OCI-LY7 (cell line): ENCODE measurements around the gene SETBP1. TPM values are rescaled to one million over a fixed set of nuclear protein-coding genes. Genes with fewer than 3 reads are reported as not detected.

Experiments used
- BruUV-seq: library from RNA; stranded (reverse); fragments of 400-500 nt; replicated peaks from 2 replicates; lab custom pipeline; 2021; lab: Mats Ljungman, UMichigan
- CTCF ChIA-PET: fragments of 300-600 bp; sonication (Branson Sonifier 250); formaldehyde crosslinking; loops from one replicate; lab custom pipeline; 2022; ENCODE audit warnings: antibody characterized with exemption; ENCODE audit not compliant: unreplicated experiment; lab: Charles Lee
- POLR2A ChIA-PET: fragments of 300-600 bp; sonication (Branson Sonifier 250); formaldehyde crosslinking; loops from one replicate; lab custom pipeline; 2022; ENCODE audit warnings: antibody characterized with exemption; lab: Charles Lee
- DNase-seq: peaks from one replicate; pipeline ENCODE4 v3.0.0-alpha.2; 2015; ENCODE audit warnings: low spot score
- H2AFZ ChIP-seq: fragments of 200-600 bp; sonication (generic), shearing (Covaris generic); 2 replicates; pipeline ENCODE4 v1.6.1; 2014; ENCODE audit warnings: mild to moderate bottlenecking, antibody characterized with exemption, low read length, moderate library complexity
- H3K27ac ChIP-seq: fragments of 200-600 bp; sonication (generic); 2 replicates; pipeline ENCODE4 v1.5.1; 2014; ENCODE audit warnings: mixed run types, low read depth, mild to moderate bottlenecking, moderate library complexity, low read length, inconsistent platforms; ENCODE audit not compliant: poor library complexity, severe bottlenecking
- H3K36me3 ChIP-seq: fragments of 200-600 bp; sonication (generic); 2 replicates; pipeline ENCODE4 v1.6.1; 2014; ENCODE audit warnings: mild to moderate bottlenecking, antibody characterized with exemption, low read length, moderate library complexity, mixed read lengths; ENCODE audit not compliant: insufficient read depth
- H3K4me1 ChIP-seq: fragments of 200-600 bp; sonication (generic); 2 replicates; pipeline ENCODE4 v1.5.1; 2014; ENCODE audit warnings: mild to moderate bottlenecking, low read length; ENCODE audit not compliant: insufficient read depth, poor library complexity, severe bottlenecking
- H3K4me2 ChIP-seq: fragments of 200-600 bp; sonication (generic); 2 replicates; pipeline ENCODE4 v1.6.1; 2014; ENCODE audit warnings: mild to moderate bottlenecking, low read length
- H3K4me3 ChIP-seq: fragments of 200-600 bp; sonication (generic); 2 replicates; pipeline ENCODE4 v1.5.1; 2014; ENCODE audit warnings: mild to moderate bottlenecking, low read depth, low read length; ENCODE audit not compliant: poor library complexity, severe bottlenecking
- H3K79me2 ChIP-seq: fragments of 200-600 bp; sonication (generic); 2 replicates; pipeline ENCODE4 v1.6.1; 2016; ENCODE audit warnings: low read depth, mild to moderate bottlenecking, low read length, moderate library complexity, mixed read lengths; ENCODE audit not compliant: insufficient read depth
- H3K9me2 ChIP-seq: fragments of 200-600 bp; sonication (generic); 2 replicates; pipeline ENCODE4 v1.6.1; 2016; ENCODE audit warnings: mild to moderate bottlenecking, low read length, mixed read lengths; ENCODE audit not compliant: insufficient read depth
- H3K9me3 ChIP-seq: fragments of 200-600 bp; sonication (generic); 2 replicates; pipeline ENCODE4 v1.6.1; 2014; ENCODE audit warnings: mild to moderate bottlenecking, mixed run types, low read length, mixed read lengths
- H4K20me1 ChIP-seq: fragments of 200-600 bp; sonication (generic); 2 replicates; pipeline ENCODE4 v1.6.1; 2014; ENCODE audit warnings: mild to moderate bottlenecking, antibody characterized with exemption, low read length, moderate library complexity, mixed read lengths; ENCODE audit not compliant: insufficient read depth
- CTCF ChIP-seq: fragments of 200-600 bp; sonication (generic); conservative IDR thresholded peaks from 2 replicates; pipeline ENCODE4 v1.5.1; 2014; ENCODE audit warnings: mild to moderate bottlenecking, antibody characterized with exemption, low read length, moderate library complexity, mixed read lengths
- EZH2phosphoT487 ChIP-seq: fragments of 200-600 bp; sonication (generic); IDR thresholded peaks from 2 replicates; pipeline ENCODE4 v1.6.1; 2018; ENCODE audit warnings: low read depth, borderline replicate concordance, mild to moderate bottlenecking, mixed run types, antibody characterized with exemption, low read length, moderate library complexity, mixed read lengths
- intact Hi-C: fragments of 100-400 bp; cut with micrococcal nuclease; formaldehyde crosslinking; loops from one replicate; pipeline ENCODE4 v1.10.0; 2022; ENCODE audit not compliant: unreplicated experiment
- total RNA-seq, 2 experiments: library from RNA; depleted of rRNA in 1 of 2; stranded (reverse); fragments of >200 nt in 1 of 2; shearing (Covaris generic) in 1 of 2; gene quantifications; 2 replicates each; pipeline ENCODE4 v1.2.3, GENCODE V29; 2014 to 2022

The SETBP1 gene
- total RNA-seq, 2 experiments from 2014 or later: 2.6 to 9.1 TPM

- no peak overlapping the region for H2AFZ ChIP-seq
- TF ChIP-seq EZH2phosphoT487 (no peak), CTCF (no peak)
- H3K79me2 ChIP-seq: no peaks in the 10 kb centered on the region
- BruUV-seq: no TSS peak
- H3K9me2 ChIP-seq: no peaks in the 10 kb centered on the region
- H3K4me1 ChIP-seq: no peaks in the 10 kb centered on the region
- no peak overlapping the region for H3K27ac ChIP-seq
- no peaks in the 10 kb centered on the region for H3K9me3 ChIP-seq
- no peak for DNase-seq
- no peak overlapping the region for H3K4me2 ChIP-seq
- POLR2A ChIA-PET: interaction anchor here (1.0 kb wide), 1 partner anchor 98 kb away, joined by 3 read pairs; no protein-coding TSS in a partner anchor
- no peak overlapping the region for H3K4me3 ChIP-seq
- H4K20me1 ChIP-seq: no peaks in the 10 kb centered on the region
- CTCF ChIA-PET: interaction anchor here (0.6 kb wide), 1 partner anchor 468 kb away, joined by 3 read pairs; no protein-coding TSS in a partner anchor
- no peaks in the 10 kb centered on the region for H3K36me3 ChIP-seq
- intact Hi-C loops: no loop called here
Observed at GRCh38 chr18:44668270-44668975, 12.3 kb upstream of the SETBP1 start.

DNA sequence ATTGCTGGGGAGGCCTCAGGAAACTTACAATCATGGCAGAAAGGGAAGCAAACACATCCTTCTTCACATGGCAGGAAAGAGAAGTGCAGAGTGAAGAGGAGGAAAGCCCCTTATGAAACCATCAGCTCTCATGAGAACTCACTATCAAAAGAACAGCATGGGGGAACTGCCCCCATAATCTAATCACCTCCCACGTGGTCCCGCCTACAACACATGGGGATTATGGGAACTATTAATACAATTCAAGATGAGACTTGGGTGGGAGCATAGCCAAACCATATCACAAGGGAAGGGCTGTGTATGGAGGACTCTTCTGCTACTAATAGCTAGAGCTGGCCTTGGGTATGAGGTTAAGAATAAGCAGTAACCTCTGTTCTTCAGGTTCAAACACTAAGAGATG, 8.8 kb upstream of the SETBP1 start:
- POLR2A ChIA-PET: interaction anchor here (0.6 kb wide), 1 partner anchor 184 kb away, joined by 3 read pairs; no protein-coding TSS in a partner anchor
- no peak for TF ChIP-seq EZH2phosphoT487
- no peak for TF ChIP-seq CTCF

GRCh38 chr18:44672506-44672905, 8.2 kb upstream of the SETBP1 start:
- no peak for TF ChIP-seq CTCF
- TF ChIP-seq EZH2phosphoT487: no peak
- no peak overlapping the region for H3K4me2 ChIP-seq
- no peaks in the 10 kb centered on the region for H3K79me2 ChIP-seq
- no peak for DNase-seq
- ChIA-PET CTCF (no interaction called here), POLR2A (interaction anchor here (0.6 kb wide), 1 partner anchor 183 kb away, joined by 3 read pairs; no protein-coding TSS in a partner anchor)
- H2AFZ ChIP-seq: no peak overlapping the region
- peaks cover 2% of the 10 kb centered on the region for H3K4me1 ChIP-seq
- no peaks in the 10 kb centered on the region for H4K20me1 ChIP-seq
- no peaks in the 10 kb centered on the region for H3K36me3 ChIP-seq
- no TSS peak for BruUV-seq
- intact Hi-C loops: loop anchor here (10.0 kb wide), 1 partner anchor 222 kb away; no protein-coding TSS in a partner anchor
- H3K4me3 ChIP-seq: no peak overlapping the region
- H3K27ac ChIP-seq: no peak overlapping the region
- no peaks in the 10 kb centered on the region for H3K9me2 ChIP-seq
- no peaks in the 10 kb centered on the region for H3K9me3 ChIP-seq

More for the DNA sequence above, 8.8 kb upstream of the SETBP1 start:
- no peaks in the 10 kb centered on the region for H4K20me1 ChIP-seq
- H3K9me2 ChIP-seq: no peaks in the 10 kb centered on the region
- H3K4me2 ChIP-seq: no peak overlapping the region
- no peak for DNase-seq
- intact Hi-C loops: loop anchor here (10.0 kb wide), 1 partner anchor 223 kb away; no protein-coding TSS in a partner anchor
- CTCF ChIA-PET: no interaction called here
- no peak overlapping the region for H3K27ac ChIP-seq
- BruUV-seq: no TSS peak
- no peaks in the 10 kb centered on the region for H3K79me2 ChIP-seq
- no peaks in the 10 kb centered on the region for H3K36me3 ChIP-seq
- H3K9me3 ChIP-seq: no peaks in the 10 kb centered on the region
- no peak overlapping the region for H3K4me3 ChIP-seq
- H2AFZ ChIP-seq: no peak overlapping the region
- H3K4me1 ChIP-seq: no peaks in the 10 kb centered on the region
